Mucosa of descending colon (tissue), 3 donors: ENCODE measurements around the gene ANGEL1. TPM values are rescaled to one million over a fixed set of nuclear protein-coding genes. Genes with fewer than 3 reads are reported as not detected.

Experiments
- ATAC-seq: fragments of 200-7000 bp; cut with Tn5 transposase; one replicate; pipeline ENCODE4 v1.9.1; 2020; ENCODE audit warnings: mild to moderate bottlenecking, moderate library complexity
- DNase-seq, 3 donors: peaks; one replicate each; pipeline ENCODE4 v3.0.0-alpha.2; 2020
- H3K36me3 ChIP-seq: fragments of 200-600 bp; one replicate; pipeline ENCODE4 v1.8.0; 2021; ENCODE audit warnings: low read depth, mild to moderate bottlenecking
- H3K4me1 ChIP-seq: fragments of 200-600 bp; one replicate; pipeline ENCODE4 v1.8.0; 2021; ENCODE audit warnings: low read depth, mild to moderate bottlenecking
- H3K4me3 ChIP-seq: fragments of 200-600 bp; one replicate; pipeline ENCODE4 v1.8.0; 2021; ENCODE audit warnings: mild to moderate bottlenecking
- H3K9me3 ChIP-seq: fragments of 200-600 bp; one replicate; pipeline ENCODE4 v1.8.0; 2021; ENCODE audit warnings: mild to moderate bottlenecking
- intact Hi-C, 2 donors: fragments of 100-400 bp; cut with DNase I in 1 of 2; cut with micrococcal nuclease in 1 of 2; formaldehyde crosslinking; loops; one replicate each; pipeline versions ENCODE4 v1.11.0 to v1.11.1; 2022; cut with DNase I, micrococcal nuclease
- total RNA-seq, 3 donors: library from RNA; stranded (reverse); fragmentation: NEBNext Ultra II Directional in 2 of 3; extraction: Animal tissue kit (Norgen Biotek cat#: 25700) in 2 of 3; gene quantifications; one replicate each; pipeline versions ENCODE4 v1.2.1 to v1.2.4, GENCODE V29; 2021 to 2023
- TF ChIP-seq, protein P1 (sequence below): fragments of 200-600 bp; IDR thresholded peaks from one replicate; pipeline ENCODE4 v1.8.0; 2022; ENCODE audit warnings: antibody characterized with exemption, mild to moderate bottlenecking
- donor health status: DM: no; HTN: no; CAD: no; lungs with moderate emphysema.
- donor health status: DM: no; HTN: no; CAD: no.
- donor health status: DM: no; HTN: yes; CAD: no.

Gene ANGEL1
- total RNA-seq, 3 donors from 2014 or later = 12.6 to 17.1 (median 13.5) TPM

GRCh38 chr14:76772300-76773187 lies 40.1 kb downstream of the ANGEL1 start:
- peak in 1 of 3 donors; percentile 32 for DNase-seq
- no peak overlapping the region for H3K4me3 ChIP-seq
- H3K4me1 ChIP-seq = no peaks in the 10 kb centered on the region
- TF ChIP-seq, protein P1, sequence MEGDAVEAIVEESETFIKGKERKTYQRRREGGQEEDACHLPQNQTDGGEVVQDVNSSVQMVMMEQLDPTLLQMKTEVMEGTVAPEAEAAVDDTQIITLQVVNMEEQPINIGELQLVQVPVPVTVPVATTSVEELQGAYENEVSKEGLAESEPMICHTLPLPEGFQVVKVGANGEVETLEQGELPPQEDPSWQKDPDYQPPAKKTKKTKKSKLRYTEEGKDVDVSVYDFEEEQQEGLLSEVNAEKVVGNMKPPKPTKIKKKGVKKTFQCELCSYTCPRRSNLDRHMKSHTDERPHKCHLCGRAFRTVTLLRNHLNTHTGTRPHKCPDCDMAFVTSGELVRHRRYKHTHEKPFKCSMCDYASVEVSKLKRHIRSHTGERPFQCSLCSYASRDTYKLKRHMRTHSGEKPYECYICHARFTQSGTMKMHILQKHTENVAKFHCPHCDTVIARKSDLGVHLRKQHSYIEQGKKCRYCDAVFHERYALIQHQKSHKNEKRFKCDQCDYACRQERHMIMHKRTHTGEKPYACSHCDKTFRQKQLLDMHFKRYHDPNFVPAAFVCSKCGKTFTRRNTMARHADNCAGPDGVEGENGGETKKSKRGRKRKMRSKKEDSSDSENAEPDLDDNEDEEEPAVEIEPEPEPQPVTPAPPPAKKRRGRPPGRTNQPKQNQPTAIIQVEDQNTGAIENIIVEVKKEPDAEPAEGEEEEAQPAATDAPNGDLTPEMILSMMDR = no peak
- H3K9me3 ChIP-seq = no peaks in the 10 kb centered on the region
- intact Hi-C loops = no loop called here
- no peak for ATAC-seq
- no peaks in the 10 kb centered on the region for H3K36me3 ChIP-seq

DNA sequence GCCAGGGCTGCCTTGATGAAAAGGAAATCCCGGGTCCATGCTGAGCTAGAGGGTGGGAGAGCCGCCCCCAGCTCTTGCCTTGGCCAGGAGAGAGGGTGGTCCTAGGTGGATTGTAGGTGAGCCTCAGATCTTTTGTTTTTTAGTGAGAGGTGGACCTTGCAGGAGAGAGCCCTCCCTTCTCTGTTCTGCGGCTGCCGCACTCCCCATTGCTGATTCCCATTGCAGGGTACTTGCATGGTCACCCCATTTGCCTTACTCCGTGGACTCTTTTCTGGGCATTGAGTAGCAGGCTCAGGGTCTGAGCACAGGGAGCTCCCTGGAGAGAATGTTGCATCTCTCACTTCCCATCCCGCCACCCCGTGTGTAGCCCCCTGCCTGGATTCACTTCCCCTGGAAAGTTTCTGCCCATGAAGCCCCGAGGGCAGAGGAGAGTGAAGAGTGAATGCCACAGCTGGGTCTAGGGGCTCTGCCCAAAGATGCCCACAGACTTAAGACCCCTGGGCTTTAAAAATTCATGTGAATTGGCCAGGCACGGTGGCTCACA lies 41.2 kb downstream of the ANGEL1 start:
- TF ChIP-seq, protein P1 = no peak
- no peaks in the 10 kb centered on the region for H3K4me1 ChIP-seq
- ATAC-seq = no peak
- H3K36me3 ChIP-seq = no peaks in the 10 kb centered on the region
- H3K4me3 ChIP-seq = no peak overlapping the region
- no peaks in the 10 kb centered on the region for H3K9me3 ChIP-seq
- no peak for DNase-seq
- intact Hi-C loops = no loop called here

DNA sequence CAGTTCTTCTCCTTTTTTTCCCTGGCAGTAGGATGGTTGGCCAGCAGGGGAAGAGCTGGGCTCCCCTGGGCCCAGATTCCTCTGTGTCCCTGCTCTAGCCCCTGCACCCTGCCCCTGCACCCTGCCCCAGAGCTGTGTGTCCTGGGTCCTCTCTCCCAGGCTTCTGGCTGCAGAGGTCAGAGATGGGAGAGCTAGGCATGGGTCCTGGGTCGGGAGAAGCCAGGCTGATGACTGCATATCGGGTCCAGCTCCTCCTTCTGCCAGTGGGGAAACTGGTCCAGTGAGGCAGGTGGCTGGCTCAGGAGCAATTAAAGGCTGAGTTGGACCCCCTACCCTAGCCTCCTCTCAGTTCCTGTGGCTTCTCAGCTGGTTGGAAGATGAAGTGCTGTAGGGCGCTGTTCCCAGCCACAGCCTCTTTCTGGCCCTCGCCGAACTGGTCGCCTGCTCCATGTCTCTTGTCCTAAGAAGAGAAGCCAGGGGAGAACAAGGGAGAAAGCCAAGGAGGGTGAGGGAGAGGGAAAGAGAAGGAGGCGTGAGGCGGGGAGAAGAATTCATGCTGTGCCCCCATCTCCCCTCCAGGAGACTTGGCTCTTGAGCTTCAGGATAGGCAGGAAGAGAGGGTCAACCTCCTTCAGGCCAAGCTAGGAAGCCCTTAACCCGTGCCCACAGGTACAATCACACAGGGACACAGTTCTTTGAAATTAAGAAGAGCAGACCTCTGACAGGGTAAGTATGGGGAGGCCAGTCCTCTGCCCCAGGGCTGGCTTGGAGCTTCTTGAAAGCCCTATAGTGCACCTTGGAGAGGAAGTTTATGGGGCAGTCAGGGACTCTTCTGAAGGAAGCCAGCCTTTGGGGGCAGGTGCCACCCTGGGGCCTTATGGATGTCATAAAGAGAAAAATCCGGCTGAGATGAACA lies 41.9 kb downstream of the ANGEL1 start:
- Histone ChIP-seq H3K4me1 (no peaks in the 10 kb centered on the region), H3K9me3 (no peaks in the 10 kb centered on the region), H3K4me3 (no peak overlapping the region), H3K36me3 (no peaks in the 10 kb centered on the region)
- ATAC-seq = no peak
- no peak for DNase-seq
- TF ChIP-seq, protein P1 = no peak
- intact Hi-C loops = no loop called here

- Histone ChIP-seq H3K4me3 (no peak overlapping the region), H3K36me3 (no peaks in the 10 kb centered on the region), H3K4me1 (no peaks in the 10 kb centered on the region), H3K9me3 (no peaks in the 10 kb centered on the region)
- intact Hi-C loops = loop anchor here in 1 of 2 donors (10.0 kb wide), 1 partner anchor 55 kb away; no protein-coding TSS in a partner anchor
- ATAC-seq (no peak), DNase-seq (no peak)
- TF ChIP-seq, protein P1 = no peak
Observed at GRCh38 chr14:76769636-76770292, 42.9 kb downstream of the ANGEL1 start.
